Measurements from ENCODE around the gene HOMER2.
"Not testable (repeated sequence)": the region's sequence is repeated elsewhere in the genome, so short reads cannot be mapped to it uniquely, and the experiment has no call there.

GRCh38 chr15:82939678-82940077 lies 12.8 kb downstream of the HOMER2 start:
- TF ChIP-seq POLR2A, CTCF (IDR thresholded peaks at IDR 0.05): not testable (repeated sequence)
